GM13977 (cell line): Measurements from ENCODE around the gene ABO.
"Not testable (repeated sequence)": the region's sequence is repeated elsewhere in the genome, so short reads cannot be mapped to it uniquely, and the experiment has no call there.

Experiments
- DNase-seq: peaks from one replicate; pipeline ENCODE4 v3.0.0; 2012; ENCODE audit warnings: low spot score
- CTCF ChIP-seq: IDR thresholded peaks from 2 replicates; pipeline ENCODE4 v1.5.1; 2012; ENCODE audit warnings: mild to moderate bottlenecking, control low read depth; ENCODE audit not compliant: insufficient read depth; ENCODE audit errors: extremely low read depth, missing control alignments
- in situ Hi-C: fragments of 300-500 bp; cut with MboI; formaldehyde crosslinking; loops from one replicate; pipeline ENCODE4 v1.12.0; 2022; ENCODE audit warnings: low sequenced_read_pairs, low pct_unique_long_range_greater_than_20kb, mixed read lengths, inconsistent platforms; ENCODE audit not compliant: unreplicated experiment

Gene ABO

DNA sequence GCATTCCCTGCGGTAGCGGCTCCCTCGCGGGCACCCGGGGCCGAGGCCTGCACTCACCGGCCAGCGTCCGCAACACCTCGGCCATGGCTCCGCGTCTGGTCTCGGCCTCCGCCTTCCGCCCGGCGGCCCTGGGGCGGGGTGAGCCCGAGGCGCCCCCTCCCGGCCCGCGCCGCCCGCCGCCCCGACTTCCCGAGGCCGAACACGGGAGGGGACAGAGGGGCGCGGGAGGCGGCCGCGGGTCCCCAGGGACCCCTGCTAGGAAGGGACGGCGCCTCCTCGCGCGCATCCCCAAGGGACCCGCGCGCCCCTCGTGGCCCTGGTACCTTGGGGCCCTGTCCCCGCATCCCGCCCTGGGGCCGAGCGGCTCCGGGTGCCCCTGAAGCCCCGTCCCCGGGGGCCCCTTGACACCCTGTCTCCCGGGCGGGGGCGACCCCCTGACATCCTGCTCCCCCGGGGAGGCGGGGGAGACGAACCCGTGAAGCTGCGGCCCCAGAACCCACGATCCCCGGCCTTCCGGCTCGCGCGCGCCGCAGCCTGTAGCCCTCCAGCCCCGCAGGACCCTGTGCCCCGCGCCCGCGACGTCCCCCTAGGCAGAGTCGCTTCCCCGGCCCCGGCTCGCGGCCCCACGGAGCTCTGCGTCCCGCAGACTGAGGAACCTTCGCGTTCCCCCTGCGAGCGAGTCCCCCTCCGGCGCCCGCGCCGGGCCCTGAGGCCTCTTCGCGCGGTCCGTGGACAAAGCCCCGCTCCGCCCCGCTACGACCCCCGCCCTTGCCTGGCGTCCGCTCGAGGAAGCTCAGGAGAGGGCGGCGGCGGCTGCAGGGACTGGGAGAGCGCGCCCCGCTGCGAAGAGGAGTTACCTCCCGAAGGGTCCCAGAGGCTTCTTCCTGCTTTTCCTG is at the start of gene ABO:
ABO (minus strand) TSS at position 97 of the 896 bp plus-strand sequence.
- DNase-seq: no peak
- in situ Hi-C loops: no loop called here

DNA sequence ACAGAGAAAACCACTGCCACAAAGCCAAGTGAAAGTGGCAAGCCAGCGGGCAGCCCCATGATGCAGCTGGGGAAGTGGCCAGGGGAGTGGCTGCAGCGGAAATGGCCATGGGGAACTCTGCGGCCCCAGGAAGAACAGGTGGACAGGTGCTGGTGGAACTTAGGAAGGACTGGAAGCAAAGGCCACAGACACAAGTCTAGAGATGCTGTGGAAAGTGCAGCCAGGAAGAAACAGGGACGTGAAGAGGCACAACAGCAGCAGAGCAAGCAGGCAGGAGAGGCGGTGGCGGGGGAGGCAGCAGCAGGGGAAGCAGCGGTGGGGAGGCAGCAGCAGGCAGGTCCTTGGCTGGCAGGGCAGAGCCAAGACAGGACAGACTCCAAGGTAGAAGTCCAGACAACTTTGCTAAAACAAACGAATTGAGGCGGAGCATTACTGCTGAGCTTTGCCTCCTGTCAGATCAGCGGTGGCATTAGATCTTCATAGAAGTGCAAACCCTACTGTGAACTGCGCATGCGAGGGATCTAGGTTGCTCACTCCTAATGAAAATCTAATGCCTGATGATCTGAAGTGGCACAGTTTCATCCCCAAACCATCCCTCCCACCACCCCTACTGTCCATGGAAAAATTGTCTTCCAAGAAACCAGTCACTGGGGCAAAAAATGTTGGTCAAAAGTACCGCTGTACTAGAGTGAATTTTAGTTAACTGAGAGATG is 49.1 kb upstream of the ABO start:
- DNase-seq: no peak
- in situ Hi-C loops: no loop called here
- no peak for TF ChIP-seq CTCF

More for the DNA sequence above, at the start of gene ABO:
- TF ChIP-seq CTCF: no peak

DNA sequence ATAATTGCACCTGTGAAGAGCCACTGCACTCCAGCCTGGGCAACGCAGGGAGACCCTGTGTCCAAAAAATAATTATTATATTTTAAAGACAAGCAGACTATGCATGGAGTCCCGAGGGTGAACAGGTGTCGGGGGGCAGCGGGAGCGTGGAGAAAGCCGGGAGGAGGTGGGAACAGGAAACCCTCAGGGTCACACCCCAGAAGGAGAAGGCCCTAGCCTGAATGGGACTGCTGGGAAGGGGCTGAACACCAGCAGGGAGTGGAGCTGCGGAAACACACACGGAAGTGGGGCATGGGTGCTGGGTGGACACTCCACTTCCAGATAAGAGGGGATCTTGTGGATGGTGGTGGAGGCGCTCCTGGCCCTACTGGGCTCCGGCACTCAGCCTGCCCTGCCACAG is 48.2 kb upstream of the ABO start:
- no peak for DNase-seq
- in situ Hi-C loops: no loop called here
- TF ChIP-seq CTCF: no peak

- no peak for TF ChIP-seq CTCF
- in situ Hi-C loops: no loop called here
- DNase-seq: no peak
Observed at GRCh38 chr9:133322701-133323100, 47.7 kb upstream of the ABO start.

- in situ Hi-C loops: no loop called here
- no peak for TF ChIP-seq CTCF
- no peak for DNase-seq
Observed at GRCh38 chr9:133321411-133321935, 46.5 kb upstream of the ABO start.

DNA sequence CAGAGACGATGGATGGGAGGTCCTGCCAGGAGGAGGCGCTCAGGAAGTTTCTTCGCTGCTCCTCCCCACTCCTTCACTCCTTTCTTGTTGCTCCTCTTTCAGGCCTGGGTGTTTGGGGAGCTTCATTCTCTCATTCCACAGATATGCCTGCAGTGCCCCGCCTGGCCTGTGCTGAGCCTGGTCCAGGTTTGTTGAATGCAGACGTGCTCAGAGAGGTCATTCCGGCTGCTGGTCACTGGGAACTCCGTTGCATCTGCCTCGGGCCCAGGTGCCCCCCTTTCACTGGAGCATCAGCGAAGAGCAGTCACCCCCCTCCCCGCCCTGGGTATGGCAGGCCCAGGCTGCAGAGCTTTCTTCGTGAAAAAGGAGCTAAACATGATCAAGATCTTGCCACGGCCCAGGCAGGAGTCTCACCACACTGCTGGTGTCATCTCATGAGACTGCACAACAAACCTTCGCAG is 45.5 kb upstream of the ABO start:
- no peak for DNase-seq
- no peak for TF ChIP-seq CTCF
- in situ Hi-C loops: no loop called here

GRCh38 chr9:133317551-133317950 is 42.5 kb upstream of the ABO start:
- in situ Hi-C loops, DNase-seq: not testable (repeated sequence)
